Vagina (tissue), 2 donors: ENCODE data around the gene TSPAN15.

Source experiments
- POLR2A ChIP-seq, 2 donors: fragments of 450-650 bp; IDR thresholded peaks; one replicate each; pipeline ENCODE4 v1.6.1; 2017; ENCODE audit warnings: antibody characterized with exemption in 2 of 2, mild to moderate bottlenecking in 2 of 2, moderate library complexity in 2 of 2
- POLR2AphosphoS5 ChIP-seq, 2 donors: sonication (generic); formaldehyde crosslinking; IDR thresholded peaks; one replicate each; pipeline ENCODE4 v1.9.0; 2017; ENCODE audit warnings: antibody characterized with exemption in 2 of 2, mild to moderate bottlenecking in 2 of 2, low read depth in 1 of 2; ENCODE audit not compliant: insufficient read depth in 1 of 2
- TF ChIP-seq, protein P1 (sequence below), 3 experiments: fragments of 450-650 bp in 2 of 3; fragments of 200-600 bp in 1 of 3; sonication (generic) in 1 of 3; IDR thresholded peaks; one replicate each; pipeline ENCODE4 v1.5.1; 2017 to 2019; ENCODE audit warnings: antibody characterized with exemption in 3 of 3, mild to moderate bottlenecking in 2 of 3, moderate library complexity in 2 of 3

DNA sequence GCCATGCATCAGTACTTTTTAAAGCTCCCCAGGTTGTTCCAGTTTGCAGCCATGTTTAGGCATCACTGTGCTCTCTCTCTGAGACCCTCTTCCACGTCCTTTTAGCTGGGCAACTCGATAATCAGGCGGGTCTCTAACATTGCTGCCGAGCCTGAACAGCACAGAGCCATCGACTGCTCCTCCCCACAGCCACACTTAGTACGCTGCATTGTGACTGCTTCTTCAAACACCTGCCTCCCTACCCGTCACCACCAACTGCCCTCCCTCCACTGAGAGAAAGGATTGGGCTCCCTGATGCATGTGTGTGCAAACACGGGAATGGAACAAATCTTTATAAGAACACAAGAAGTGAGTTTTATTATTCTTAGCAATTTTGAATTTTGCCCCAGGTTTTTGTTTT lies 23.1 kb upstream of the TSPAN15 start:
- no peak for TF ChIP-seq POLR2A (IDR thresholded peaks at IDR 0.05)
- TF ChIP-seq, protein P1, sequence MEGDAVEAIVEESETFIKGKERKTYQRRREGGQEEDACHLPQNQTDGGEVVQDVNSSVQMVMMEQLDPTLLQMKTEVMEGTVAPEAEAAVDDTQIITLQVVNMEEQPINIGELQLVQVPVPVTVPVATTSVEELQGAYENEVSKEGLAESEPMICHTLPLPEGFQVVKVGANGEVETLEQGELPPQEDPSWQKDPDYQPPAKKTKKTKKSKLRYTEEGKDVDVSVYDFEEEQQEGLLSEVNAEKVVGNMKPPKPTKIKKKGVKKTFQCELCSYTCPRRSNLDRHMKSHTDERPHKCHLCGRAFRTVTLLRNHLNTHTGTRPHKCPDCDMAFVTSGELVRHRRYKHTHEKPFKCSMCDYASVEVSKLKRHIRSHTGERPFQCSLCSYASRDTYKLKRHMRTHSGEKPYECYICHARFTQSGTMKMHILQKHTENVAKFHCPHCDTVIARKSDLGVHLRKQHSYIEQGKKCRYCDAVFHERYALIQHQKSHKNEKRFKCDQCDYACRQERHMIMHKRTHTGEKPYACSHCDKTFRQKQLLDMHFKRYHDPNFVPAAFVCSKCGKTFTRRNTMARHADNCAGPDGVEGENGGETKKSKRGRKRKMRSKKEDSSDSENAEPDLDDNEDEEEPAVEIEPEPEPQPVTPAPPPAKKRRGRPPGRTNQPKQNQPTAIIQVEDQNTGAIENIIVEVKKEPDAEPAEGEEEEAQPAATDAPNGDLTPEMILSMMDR (IDR thresholded peaks at IDR 0.05), result no peak
- TF ChIP-seq POLR2AphosphoS5 (IDR thresholded peaks at IDR 0.05; ENCODE audit: insufficient read depth in 1 of 2, low read depth in 1 of 2), result no peak
